Panc1 (cell line): ENCODE data around the gene DCTPP1. TPM values are rescaled to one million over a fixed set of nuclear protein-coding genes. Genes with fewer than 3 reads are reported as not detected.

Source experiments
- ATAC-seq: fragments of 200-7000 bp; cut with Tn5 transposase; 2 replicates; pipeline ENCODE4 v1.9.1; 2020; ENCODE audit warnings: mild to moderate bottlenecking, moderate library complexity
- BruUV-seq: library from RNA; stranded (reverse); fragments of 400-500 nt; replicated peaks from 2 replicates; lab custom pipeline; 2021; lab: Mats Ljungman, UMichigan
- CTCF ChIA-PET: fragments of 300-600 bp; sonication (Branson Sonifier 250); formaldehyde crosslinking; loops from one replicate; lab custom pipeline; 2022; ENCODE audit warnings: antibody characterized with exemption; lab: Charles Lee
- POLR2A ChIA-PET: fragments of 300-600 bp; sonication (Branson Sonifier 250); formaldehyde crosslinking; loops from one replicate; lab custom pipeline; 2022; ENCODE audit warnings: antibody characterized with exemption; lab: Charles Lee
- DNase-seq: peaks from one replicate; pipeline ENCODE4 v3.0.0-alpha.2; 2010; ENCODE audit warnings: low read depth, low spot score
- H3K27ac ChIP-seq: 2 replicates; pipeline ENCODE4 v1.5.1; 2011; ENCODE audit warnings: mild to moderate bottlenecking, low read length, inconsistent platforms
- H3K27me3 ChIP-seq: fragments of 200-500 bp; sonication (Bioruptor generic); 2 replicates; pipeline ENCODE4 v1.6.0; 2014; ENCODE audit warnings: low read length, inconsistent platforms; ENCODE audit not compliant: control insufficient read depth, insufficient read depth
- H3K36me3 ChIP-seq: fragments of 200-500 bp; sonication (Bioruptor generic); 2 replicates; pipeline ENCODE4 v1.5.1; 2014; ENCODE audit warnings: inconsistent platforms, mild to moderate bottlenecking, low read length, moderate library complexity; ENCODE audit not compliant: control insufficient read depth, insufficient read depth
- H3K4me1 ChIP-seq: 2 replicates; pipeline ENCODE4 v1.5.1; 2011; ENCODE audit warnings: inconsistent platforms, mild to moderate bottlenecking, low read length, moderate library complexity; ENCODE audit not compliant: control insufficient read depth, insufficient read depth
- H3K4me3 ChIP-seq, 2 experiments: 2 replicates each; pipeline ENCODE4 v1.5.1; 2011 to 2012; ENCODE audit warnings: low read depth in 2 of 2, low read length in 2 of 2, mild to moderate bottlenecking in 2 of 2, inconsistent platforms in 1 of 2, moderate library complexity in 1 of 2
- H3K9me3 ChIP-seq: fragments of 200-500 bp; sonication (Bioruptor generic); 2 replicates; pipeline ENCODE4 v1.5.1; 2014; ENCODE audit warnings: low read depth, mild to moderate bottlenecking, inconsistent platforms, low read length, moderate library complexity; ENCODE audit not compliant: control insufficient read depth, insufficient read depth
- CTCF ChIP-seq: fragments of 450-650 bp; IDR thresholded peaks from 2 replicates; pipeline ENCODE4 v1.5.1; 2017; ENCODE audit warnings: mild to moderate bottlenecking
- POLR2AphosphoS5 ChIP-seq: IDR thresholded peaks from 2 replicates; pipeline ENCODE4 v1.6.1; 2012; ENCODE audit warnings: mild to moderate bottlenecking, low read depth, low read length, moderate library complexity
- REST ChIP-seq, 2 experiments: IDR thresholded peaks; 2 replicates each; pipeline ENCODE4 v1.6.1; 2011 to 2012; ENCODE audit warnings: low read depth in 2 of 2, control low read depth in 1 of 2, low read length in 1 of 2, mild to moderate bottlenecking in 1 of 2, moderate library complexity in 1 of 2; ENCODE audit not compliant: insufficient read depth in 1 of 2
- SIN3A ChIP-seq: IDR thresholded peaks from 2 replicates; pipeline ENCODE4 v1.6.1; 2012; ENCODE audit warnings: low read depth, mild to moderate bottlenecking, low read length, moderate library complexity, borderline replicate concordance; ENCODE audit not compliant: insufficient read depth
- TCF7L2 ChIP-seq: IDR thresholded peaks from 2 replicates; pipeline ENCODE4 v1.6.1; 2011; ENCODE audit warnings: mild to moderate bottlenecking, low read depth, low read length, inconsistent platforms
- in situ Hi-C: cut with HindIII; loops from 2 replicates; pipeline ENCODE4 v1.10.0; 2016; ENCODE audit warnings: low sequenced_read_pairs, low pct_unique_long_range_greater_than_20kb
- intact Hi-C: fragments of 100-400 bp; cut with micrococcal nuclease; formaldehyde crosslinking; loops from one replicate; pipeline ENCODE4 v1.10.0; 2022; ENCODE audit not compliant: unreplicated experiment
- total RNA-seq: library from RNA; stranded (reverse); gene quantifications from one replicate; pipeline ENCODE4 v1.2.1, GENCODE V29; 2021; ENCODE audit not compliant: unreplicated experiment

DCTPP1 gene
- total RNA-seq, 1 experiment from 2014 or later = 120 TPM

GRCh38 chr16:30476991-30477390, 47.2 kb upstream of the DCTPP1 start:
- ChIA-PET CTCF (no interaction called here), POLR2A (no interaction called here)
- no peak overlapping the region for H3K4me3 ChIP-seq
- H3K9me3 ChIP-seq = no peaks in the 10 kb centered on the region
- TF ChIP-seq POLR2AphosphoS5 = no peak
- no peak for TF ChIP-seq SIN3A
- no peak for TF ChIP-seq REST (IDR thresholded peaks at IDR 0.05; ENCODE audit: insufficient read depth in 1 of 2, low read depth in 2 of 2, low read length in 1 of 2)
- TF ChIP-seq CTCF = no peak
- no peak for TF ChIP-seq TCF7L2
- H3K27ac ChIP-seq = no peak overlapping the region
- DNase-seq = no peak
- intact Hi-C loops = no loop called here
- H3K36me3 ChIP-seq = no peaks in the 10 kb centered on the region
- no peaks in the 10 kb centered on the region for H3K27me3 ChIP-seq
- in situ Hi-C loops = no loop called here
- H3K4me1 ChIP-seq = no peaks in the 10 kb centered on the region
- ATAC-seq = no peak
- no TSS peak for BruUV-seq

GRCh38 chr16:30474684-30475083, 44.9 kb upstream of the DCTPP1 start:
- BruUV-seq = no TSS peak
- Histone ChIP-seq H3K27me3 (no peaks in the 10 kb centered on the region), H3K36me3 (no peaks in the 10 kb centered on the region), H3K4me3 (no peak overlapping the region), H3K27ac (no peak overlapping the region), H3K9me3 (no peaks in the 10 kb centered on the region), H3K4me1 (no peaks in the 10 kb centered on the region)
- no peak for ATAC-seq
- CTCF ChIA-PET = no interaction called here
- TF ChIP-seq TCF7L2 = no peak
- TF ChIP-seq REST (IDR thresholded peaks at IDR 0.05; ENCODE audit: insufficient read depth in 1 of 2, low read depth in 2 of 2, low read length in 1 of 2) = no peak
- no peak for TF ChIP-seq CTCF
- no peak for TF ChIP-seq SIN3A
- no peak for TF ChIP-seq POLR2AphosphoS5
- intact Hi-C loops (no loop called here), in situ Hi-C loops (no loop called here)
- POLR2A ChIA-PET = no interaction called here
- no peak for DNase-seq
